Upper lobe of right lung (tissue), 1 donor: Measurements from ENCODE around the gene ERG. TPM values are rescaled to one million over a fixed set of nuclear protein-coding genes. Genes with fewer than 3 reads are reported as not detected.

ENCODE experiments used
- ATAC-seq: fragments of 200-7000 bp; cut with Tn5 transposase; one replicate; pipeline ENCODE4 v1.9.1; 2020; ENCODE audit warnings: mild to moderate bottlenecking, moderate library complexity
- DNase-seq: peaks from one replicate; pipeline ENCODE4 v3.0.0-alpha.2; 2020
- H3K27ac ChIP-seq: fragments of 200-600 bp; one replicate; pipeline ENCODE4 v1.8.0; 2022
- H3K27me3 ChIP-seq: fragments of 200-600 bp; one replicate; pipeline ENCODE4 v1.8.0; 2022; ENCODE audit warnings: mild to moderate bottlenecking
- H3K36me3 ChIP-seq: fragments of 200-600 bp; one replicate; pipeline ENCODE4 v1.8.0; 2022
- H3K4me1 ChIP-seq: fragments of 200-600 bp; one replicate; pipeline ENCODE4 v1.8.0; 2022
- H3K4me3 ChIP-seq: fragments of 200-600 bp; one replicate; pipeline ENCODE4 v1.8.0; 2022; ENCODE audit warnings: mild to moderate bottlenecking
- H3K9me3 ChIP-seq: fragments of 200-600 bp; one replicate; pipeline ENCODE4 v1.8.0; 2022
- CTCF ChIP-seq: fragments of 200-600 bp; IDR thresholded peaks from one replicate; pipeline ENCODE4 v1.8.0; 2022; ENCODE audit warnings: antibody characterized with exemption
- intact Hi-C: fragments of 100-400 bp; cut with DNase I; formaldehyde crosslinking; loops from one replicate; pipeline ENCODE4 v1.11.0; 2022
- total RNA-seq: library from RNA; stranded (reverse); fragmentation: NEBNext Ultra II Directional; extraction: Animal tissue kit (Norgen Biotek cat#: 25700); gene quantifications from one replicate; pipeline ENCODE4 v1.2.1, GENCODE V29; 2021
- donor health status: DM: no; HTN: yes; CAD: no; lungs with severe emphysema.

Gene ERG
- total RNA-seq, 1 donor from 2014 or later: 36.7 TPM

GRCh38 chr21:38506661-38507281 is 8.5 kb upstream of the ERG start:
- TF ChIP-seq CTCF: no peak
- DNase-seq: no peak
- H3K27me3 ChIP-seq: no peaks in the 10 kb centered on the region
- H3K27ac ChIP-seq: no peak overlapping the region
- intact Hi-C loops: loop anchor here (10.0 kb wide), 1 partner anchor 638 kb away; no protein-coding TSS in a partner anchor
- ATAC-seq: peak; percentile 61
- H3K4me1 ChIP-seq: peaks cover 4% of the 10 kb centered on the region
- no peaks in the 10 kb centered on the region for H3K9me3 ChIP-seq
- H3K4me3 ChIP-seq: peak overlapping the region; percentile 38
- no peaks in the 10 kb centered on the region for H3K36me3 ChIP-seq

GRCh38 chr21:38505654-38506523 is 7.6 kb upstream of the ERG start:
- peak overlapping the region; percentile 38 for H3K4me3 ChIP-seq
- peak; percentile 87 for ATAC-seq

GRCh38 chr21:38504066-38504465 is 5.8 kb upstream of the ERG start:
- H3K27ac ChIP-seq: peak overlapping the region; percentile 72
- no peaks in the 10 kb centered on the region for H3K9me3 ChIP-seq
- H3K27me3 ChIP-seq: no peaks in the 10 kb centered on the region
- H3K4me1 ChIP-seq: peaks cover 4% of the 10 kb centered on the region
- intact Hi-C loops: loop anchor here (10.0 kb wide), 1 partner anchor 641 kb away; no protein-coding TSS in a partner anchor
- H3K36me3 ChIP-seq: no peaks in the 10 kb centered on the region
- no peak for ATAC-seq
- no peak for DNase-seq
- peak overlapping the region; percentile 38 for H3K4me3 ChIP-seq
- no peak for TF ChIP-seq CTCF

More at GRCh38 chr21:38505654-38506523, 7.6 kb upstream of the ERG start:
- no peaks in the 10 kb centered on the region for H3K27me3 ChIP-seq
- TF ChIP-seq CTCF: peak; percentile 74
- H3K4me1 ChIP-seq: peaks cover 4% of the 10 kb centered on the region
- H3K36me3 ChIP-seq: no peaks in the 10 kb centered on the region
- no peak for DNase-seq
- H3K9me3 ChIP-seq: no peaks in the 10 kb centered on the region
- intact Hi-C loops: loop anchor here (10.0 kb wide), 1 partner anchor 639 kb away; no protein-coding TSS in a partner anchor
- peak overlapping the region; percentile 72 for H3K27ac ChIP-seq

- no peaks in the 10 kb centered on the region for H3K9me3 ChIP-seq
- peak overlapping the region; percentile 72 for H3K27ac ChIP-seq
- H3K4me1 ChIP-seq: peaks cover 4% of the 10 kb centered on the region
- no peaks in the 10 kb centered on the region for H3K27me3 ChIP-seq
- intact Hi-C loops: loop anchor here (10.0 kb wide), 1 partner anchor 641 kb away; no protein-coding TSS in a partner anchor
- ATAC-seq: peak; percentile 46
- no peak for DNase-seq
- peak overlapping the region; percentile 38 for H3K4me3 ChIP-seq
- TF ChIP-seq CTCF: no peak
- no peaks in the 10 kb centered on the region for H3K36me3 ChIP-seq
Measured at GRCh38 chr21:38503583-38503982, 5.3 kb upstream of the ERG start.

- no peaks in the 10 kb centered on the region for H3K27me3 ChIP-seq
- H3K36me3 ChIP-seq: no peaks in the 10 kb centered on the region
- peak overlapping the region; percentile 85 for H3K27ac ChIP-seq
- ATAC-seq: no peak
- H3K4me3 ChIP-seq: no peak overlapping the region
- no peaks in the 10 kb centered on the region for H3K9me3 ChIP-seq
- DNase-seq: no peak
- no peak for TF ChIP-seq CTCF
- peaks cover 4% of the 10 kb centered on the region for H3K4me1 ChIP-seq
- intact Hi-C loops: loop anchor here (10.0 kb wide), 1 partner anchor 645 kb away; no protein-coding TSS in a partner anchor
Measured at GRCh38 chr21:38500073-38500472, 1.8 kb upstream of the ERG start.
